PC-9 (cell line): ENCODE measurements around the gene LBX1.

ENCODE experiments used
- EZH2 ChIP-seq: fragments of 200-600 bp; sonication (generic); IDR thresholded peaks from 2 replicates; pipeline ENCODE4 v1.8.0; 2017; ENCODE audit warnings: antibody characterized with exemption, low read depth
- TF ChIP-seq, protein P1 (sequence below): fragments of 200-600 bp; sonication (generic); conservative IDR thresholded peaks from 2 replicates; pipeline ENCODE4 v1.6.1; 2017; ENCODE audit warnings: mixed run types, antibody characterized with exemption, mild to moderate bottlenecking, moderate library complexity

DNA sequence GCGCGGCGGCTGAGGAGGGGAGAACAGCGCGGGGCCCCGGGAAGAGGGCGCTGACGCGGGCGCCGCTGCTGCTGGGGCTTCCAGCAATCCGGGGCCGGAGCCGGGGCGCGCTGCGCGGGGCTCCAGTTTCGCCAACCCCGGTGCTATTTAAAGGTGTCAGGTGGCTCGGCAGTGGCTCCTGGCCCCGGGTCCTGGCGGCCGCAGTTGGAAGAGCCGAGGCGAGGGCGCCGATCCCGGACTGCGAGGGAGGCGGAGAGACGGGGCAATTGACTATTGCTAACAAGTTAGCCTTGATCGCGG is 347 bp downstream of the LBX1 start:
- TF ChIP-seq, protein P1, sequence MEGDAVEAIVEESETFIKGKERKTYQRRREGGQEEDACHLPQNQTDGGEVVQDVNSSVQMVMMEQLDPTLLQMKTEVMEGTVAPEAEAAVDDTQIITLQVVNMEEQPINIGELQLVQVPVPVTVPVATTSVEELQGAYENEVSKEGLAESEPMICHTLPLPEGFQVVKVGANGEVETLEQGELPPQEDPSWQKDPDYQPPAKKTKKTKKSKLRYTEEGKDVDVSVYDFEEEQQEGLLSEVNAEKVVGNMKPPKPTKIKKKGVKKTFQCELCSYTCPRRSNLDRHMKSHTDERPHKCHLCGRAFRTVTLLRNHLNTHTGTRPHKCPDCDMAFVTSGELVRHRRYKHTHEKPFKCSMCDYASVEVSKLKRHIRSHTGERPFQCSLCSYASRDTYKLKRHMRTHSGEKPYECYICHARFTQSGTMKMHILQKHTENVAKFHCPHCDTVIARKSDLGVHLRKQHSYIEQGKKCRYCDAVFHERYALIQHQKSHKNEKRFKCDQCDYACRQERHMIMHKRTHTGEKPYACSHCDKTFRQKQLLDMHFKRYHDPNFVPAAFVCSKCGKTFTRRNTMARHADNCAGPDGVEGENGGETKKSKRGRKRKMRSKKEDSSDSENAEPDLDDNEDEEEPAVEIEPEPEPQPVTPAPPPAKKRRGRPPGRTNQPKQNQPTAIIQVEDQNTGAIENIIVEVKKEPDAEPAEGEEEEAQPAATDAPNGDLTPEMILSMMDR = no peak
- no peak for TF ChIP-seq EZH2
